ENCODE results near the gene COL27A1. TPM values are rescaled to one million over a fixed set of nuclear protein-coding genes. Genes with fewer than 3 reads are reported as not detected.

Gene COL27A1
- total and polyA plus RNA-seq, 2 experiments from 2014 or later = 10.5 to 18.0 TPM

- TF ChIP-seq ETS1 (IDR thresholded peaks at IDR 0.05) = no peak
These were observed 106.7 kb downstream of the COL27A1 start (continued) for GRCh38 chr9:114261987-114262386.

- H2AFZ ChIP-seq = no peak overlapping the region
- no peaks in the 10 kb centered on the region for H3K9me3 Mint-ChIP-seq
- no peak overlapping the region for H3K27ac ChIP-seq (ENCODE audit: low read depth)
- H3K36me3 Mint-ChIP-seq (ENCODE audit: low read depth) = peaks cover 3% of the 10 kb centered on the region; the same call in 2 of the 3 replicates
- H3K4me3 Mint-ChIP-seq = no peak overlapping the region
- no peaks in the 10 kb centered on the region for H3K79me2 ChIP-seq (replicated peaks; ENCODE audit: insufficient read depth)
- peaks cover 12% of the 10 kb centered on the region for H3K27me3 Mint-ChIP-seq (ENCODE audit: insufficient read depth, low read depth, poor library complexity)
- peak; percentile 52 for DNase-seq (ENCODE audit: low spot score)
- no peaks in the 10 kb centered on the region for H3K36me3 ChIP-seq (ENCODE audit: insufficient read depth)
- ATAC-seq = peak; percentile 68
- no peaks in the 10 kb centered on the region for H3K4me1 ChIP-seq (ENCODE audit: insufficient read depth)
- H3K9me2 ChIP-seq (ENCODE audit: insufficient read depth) = no peaks in the 10 kb centered on the region
- H3K4me2 ChIP-seq = no peak overlapping the region
- no peak overlapping the region for H3K4me3 ChIP-seq
- H3K27ac Mint-ChIP-seq = no peak overlapping the region
- H3K4me1 Mint-ChIP-seq = peaks cover 10% of the 10 kb centered on the region
- H4K20me1 ChIP-seq (replicated peaks; ENCODE audit: insufficient read depth) = no peaks in the 10 kb centered on the region; the same call in 1 of the 2 replicates
- H3F3A ChIP-seq (replicated peaks; ENCODE audit: low read depth) = no peaks in the 10 kb centered on the region
- peak; percentile 35 to 67; a peak in 3 of 4 replicates for TF ChIP-seq CTCF (conservative IDR thresholded peaks at IDR 0.05; ENCODE audit: low read depth in 2 of 2)
- TF ChIP-seq EZH2 (IDR thresholded peaks at IDR 0.05; ENCODE audit: low read depth, unreplicated experiment) = no peak
- no peak for TF ChIP-seq POLR2AphosphoS5 (IDR thresholded peaks at IDR 0.05; ENCODE audit: low read depth)
- TF ChIP-seq ETS1 (IDR thresholded peaks at IDR 0.05) = no peak
- H3K27me3 ChIP-seq (ENCODE audit: insufficient read depth) = no peaks in the 10 kb centered on the region
These were observed 108.6 kb downstream of the COL27A1 start for GRCh38 chr9:114263853-114264510.

- H3K4me2 ChIP-seq = no peak overlapping the region
- no peak overlapping the region for H3K4me3 ChIP-seq
- no peaks in the 10 kb centered on the region; the same call in 1 of the 2 replicates for H4K20me1 ChIP-seq (replicated peaks; ENCODE audit: insufficient read depth)
- H3K9me2 ChIP-seq (ENCODE audit: insufficient read depth) = no peaks in the 10 kb centered on the region
- no peaks in the 10 kb centered on the region for H3K79me2 ChIP-seq (replicated peaks; ENCODE audit: insufficient read depth)
- no peaks in the 10 kb centered on the region for H3K27me3 ChIP-seq (ENCODE audit: insufficient read depth)
- no peak overlapping the region for H3K27ac Mint-ChIP-seq
- H3F3A ChIP-seq (replicated peaks; ENCODE audit: low read depth) = no peaks in the 10 kb centered on the region
- H3K36me3 Mint-ChIP-seq (ENCODE audit: low read depth) = peaks cover 3% of the 10 kb centered on the region; the same call in 2 of the 3 replicates
- ATAC-seq = no peak
- H3K4me3 Mint-ChIP-seq = no peak overlapping the region
- H3K9me3 Mint-ChIP-seq = no peaks in the 10 kb centered on the region
- no peak overlapping the region for H2AFZ ChIP-seq
- no peak for DNase-seq (ENCODE audit: low spot score)
- H3K4me1 ChIP-seq (ENCODE audit: insufficient read depth) = no peaks in the 10 kb centered on the region
- H3K4me1 Mint-ChIP-seq = peaks cover 7% of the 10 kb centered on the region
- no peaks in the 10 kb centered on the region for H3K36me3 ChIP-seq (ENCODE audit: insufficient read depth)
- no peak overlapping the region for H3K27ac ChIP-seq (ENCODE audit: low read depth)
- H3K27me3 Mint-ChIP-seq (ENCODE audit: insufficient read depth, low read depth, poor library complexity) = peaks cover 12% of the 10 kb centered on the region
- no peak for TF ChIP-seq REST (IDR thresholded peaks at IDR 0.05; ENCODE audit: unreplicated experiment)
- no peak for TF ChIP-seq POLR2AphosphoS5 (IDR thresholded peaks at IDR 0.05; ENCODE audit: low read depth)
- no peak for TF ChIP-seq JUNB (IDR thresholded peaks at IDR 0.05; ENCODE audit: unreplicated experiment)
- no peak for TF ChIP-seq NANOG (IDR thresholded peaks at IDR 0.05; ENCODE audit: borderline replicate concordance)
- no peak for TF ChIP-seq CREB1 (CRISPR knock-in tag; IDR thresholded peaks at IDR 0.05; ENCODE audit: low read depth)
- TF ChIP-seq EZH2 (IDR thresholded peaks at IDR 0.05; ENCODE audit: low read depth, unreplicated experiment) = no peak
- TF ChIP-seq ZNF331 (CRISPR knock-in tag; IDR thresholded peaks at IDR 0.05; ENCODE audit: low read depth) = no peak
- TF ChIP-seq CTCF (conservative IDR thresholded peaks at IDR 0.05; ENCODE audit: low read depth in 2 of 2) = no peak
- TF ChIP-seq STAT1 (IDR thresholded peaks at IDR 0.05; ENCODE audit: unreplicated experiment) = no peak
These were observed 109.6 kb downstream of the COL27A1 start for GRCh38 chr9:114264806-114265550.

All from GM23338 (cell line).